Superior temporal gyrus (tissue), 1 donor: Measurements from ENCODE around the gene RBBP5.
A peak's percentile ranks its signal among the peaks of the same experiment; 100 is the strongest.

ENCODE experiments used
- DNase-seq: peaks from one replicate; pipeline ENCODE4 v3.0.0-alpha.2; 2016; ENCODE audit errors: extremely low spot score

RBBP5 gene

GRCh38 chr1:205074084-205074483 is 47.7 kb downstream of the RBBP5 start:
- DNase-seq, result no peak

DNA sequence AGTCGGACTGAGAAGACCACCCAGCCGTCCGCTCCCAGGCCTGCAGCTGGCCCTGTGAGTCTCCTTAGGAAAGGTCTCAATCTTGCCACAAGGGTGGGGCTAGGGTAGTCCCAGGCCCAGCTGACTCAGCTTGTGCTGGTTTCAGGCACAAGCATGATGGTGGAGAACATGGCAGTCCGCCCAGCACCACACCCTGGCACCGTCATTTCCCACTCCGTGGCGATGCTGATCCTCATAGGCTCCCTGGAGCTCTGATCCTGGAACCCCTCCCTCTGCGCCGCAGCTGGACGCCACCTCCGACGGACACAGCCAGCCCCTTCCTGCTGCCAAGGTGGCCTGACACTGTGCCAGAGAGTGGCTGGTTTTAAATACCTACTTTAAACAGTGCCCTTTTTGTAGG is 48.3 kb downstream of the RBBP5 start:
- DNase-seq, result no peak

DNA sequence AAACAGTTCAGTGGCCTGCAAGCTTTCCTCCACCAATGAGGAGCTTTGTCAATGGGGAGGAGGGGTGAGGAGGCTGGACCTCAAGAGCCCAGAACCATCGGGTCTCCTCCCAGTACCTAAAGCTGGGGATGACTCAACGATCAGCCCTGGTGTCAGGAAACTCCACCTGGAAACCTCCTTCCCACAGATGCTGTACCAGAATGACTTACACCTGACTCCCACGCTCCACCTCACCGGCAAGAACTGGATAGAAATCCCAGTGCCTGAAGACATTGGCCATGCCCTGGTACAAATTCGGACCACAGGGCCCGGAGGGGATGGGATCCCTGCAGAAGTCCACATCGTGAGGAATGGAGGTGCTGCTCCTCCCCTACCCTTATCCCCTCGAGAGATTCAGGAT is 48.9 kb downstream of the RBBP5 start:
- DNase-seq, result no peak

- DNase-seq, result no peak
These were observed 49.5 kb downstream of the RBBP5 start for GRCh38 chr1:205072286-205072685.

DNA sequence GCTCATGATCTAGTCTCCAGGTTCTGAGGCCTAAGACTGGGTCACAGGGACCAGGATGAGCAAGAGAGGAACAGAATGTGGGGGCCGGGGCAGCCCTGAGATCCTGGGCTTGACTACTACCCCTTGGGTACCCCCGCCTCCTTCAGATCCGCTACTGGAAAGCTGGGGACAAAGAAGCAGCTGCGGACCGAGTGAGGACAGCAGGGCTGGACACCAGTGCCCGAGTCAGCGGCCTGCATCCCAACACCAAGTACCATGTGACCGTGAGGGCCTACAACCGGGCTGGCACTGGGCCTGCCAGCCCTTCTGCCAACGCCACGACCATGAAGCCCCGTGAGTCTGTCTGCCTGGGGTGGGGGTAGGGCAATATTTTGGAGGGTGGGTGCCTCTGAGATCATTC is 50.0 kb downstream of the RBBP5 start:
- no peak for DNase-seq

DNA sequence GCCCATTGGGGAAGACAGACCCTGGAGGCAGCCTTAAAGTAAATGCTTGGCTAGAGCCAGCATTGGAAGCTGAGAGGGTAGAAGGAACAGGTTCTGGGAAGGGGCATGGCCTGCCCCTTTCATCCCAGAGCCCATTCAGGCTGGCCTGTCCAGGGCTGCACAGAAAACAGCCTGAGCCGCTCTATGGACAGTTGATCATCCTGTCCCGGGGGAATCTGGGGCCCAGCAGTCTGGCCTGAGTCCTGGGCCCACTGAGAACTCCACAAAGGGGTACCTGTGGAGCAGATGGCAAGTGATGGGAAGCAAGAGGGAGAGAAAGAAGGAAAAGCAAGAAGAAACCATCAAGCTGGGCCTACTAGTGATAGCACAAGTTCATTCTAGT is 50.8 kb downstream of the RBBP5 start:
- DNase-seq, result no peak

GRCh38 chr1:205069371-205070125 is 52.2 kb downstream of the RBBP5 start:
- no peak for DNase-seq

- no peak for DNase-seq
These were observed 53.2 kb downstream of the RBBP5 start for GRCh38 chr1:205068457-205069040.

DNA sequence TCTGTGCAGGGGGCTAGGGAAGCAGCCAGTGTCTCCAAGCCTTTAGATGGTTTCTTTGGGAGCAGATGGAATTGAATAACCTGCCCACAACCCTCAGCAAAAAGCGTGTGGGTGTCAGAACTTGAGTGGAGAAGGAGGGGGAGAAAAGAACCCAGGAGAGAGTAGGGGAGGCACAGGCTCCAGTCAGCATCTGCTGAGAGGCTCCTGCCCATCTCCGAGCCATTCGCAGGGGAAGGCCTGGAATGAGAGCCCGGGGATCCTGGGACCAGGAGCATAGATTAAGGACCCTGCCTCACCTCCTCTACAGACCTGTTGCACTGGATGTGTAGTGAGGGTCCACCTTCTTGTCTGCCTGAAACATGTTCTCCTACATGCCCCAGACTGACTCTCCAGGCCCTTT is 53.8 kb downstream of the RBBP5 start:
- no peak for DNase-seq

DNA sequence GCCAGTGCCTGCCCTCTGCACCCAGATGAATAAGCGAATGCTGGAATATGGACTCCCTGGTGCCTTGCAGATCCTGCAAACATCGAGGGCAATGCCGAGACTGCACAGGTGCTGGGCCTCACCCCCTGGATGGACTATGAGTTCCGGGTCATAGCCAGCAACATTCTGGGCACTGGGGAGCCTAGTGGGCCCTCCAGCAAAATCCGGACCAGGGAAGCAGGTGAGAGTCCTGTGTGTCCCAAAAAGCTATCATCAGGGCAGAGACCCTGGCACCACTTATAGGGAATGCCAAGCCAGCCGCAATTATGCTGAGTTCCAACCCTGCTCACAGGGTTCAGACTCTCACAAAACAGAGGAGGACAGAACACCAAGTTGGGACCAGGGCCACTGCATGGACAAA is 54.7 kb downstream of the RBBP5 start:
- DNase-seq, result no peak

- DNase-seq, result no peak
These were observed 55.5 kb downstream of the RBBP5 start for GRCh38 chr1:205066141-205066818.

GRCh38 chr1:205065666-205066065 is 56.1 kb downstream of the RBBP5 start:
- no peak for DNase-seq

DNA sequence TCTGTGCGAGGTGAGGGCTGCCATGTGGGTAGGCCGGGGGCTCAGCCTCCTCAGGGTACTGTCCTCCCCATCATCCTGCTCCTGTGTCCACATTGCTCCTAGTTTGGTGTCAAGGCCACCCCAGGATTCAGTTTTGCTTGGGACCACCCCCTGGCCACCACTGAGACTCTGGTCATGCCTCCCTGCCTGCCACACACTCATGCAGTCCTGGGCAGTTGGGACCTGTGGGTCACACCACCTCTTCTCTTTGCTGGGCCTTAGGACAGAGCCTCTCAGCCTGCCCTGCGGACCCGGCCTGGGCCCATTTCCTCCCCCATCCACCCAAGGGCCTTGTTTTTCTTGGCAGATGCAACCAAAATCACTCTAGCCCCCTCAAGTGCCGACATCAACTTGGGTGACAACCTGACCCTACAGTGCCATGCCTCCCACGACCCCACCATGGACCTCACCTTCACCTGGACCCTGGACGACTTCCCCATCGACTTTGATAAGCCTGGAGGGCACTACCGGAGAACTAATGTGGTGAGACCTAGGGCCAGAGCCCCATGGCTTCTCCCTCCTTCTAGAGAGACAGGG is 56.9 kb downstream of the RBBP5 start:
- no peak for DNase-seq

DNA sequence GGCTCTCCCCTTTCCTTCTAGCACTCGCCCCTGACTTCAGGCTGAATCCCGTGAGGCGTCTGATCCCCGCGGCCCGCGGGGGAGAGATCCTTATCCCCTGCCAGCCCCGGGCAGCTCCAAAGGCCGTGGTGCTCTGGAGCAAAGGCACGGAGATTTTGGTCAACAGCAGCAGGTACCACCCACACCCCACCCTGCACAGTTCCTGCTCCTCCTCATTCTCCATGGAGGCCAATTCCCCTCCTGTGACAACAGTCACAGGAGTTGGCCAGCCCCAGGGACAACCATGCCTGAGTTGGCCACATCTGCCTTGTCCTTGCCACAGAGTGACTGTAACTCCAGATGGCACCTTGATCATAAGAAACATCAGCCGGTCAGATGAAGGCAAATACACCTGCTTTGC is 57.5 kb downstream of the RBBP5 start:
- DNase-seq, result no peak

DNA sequence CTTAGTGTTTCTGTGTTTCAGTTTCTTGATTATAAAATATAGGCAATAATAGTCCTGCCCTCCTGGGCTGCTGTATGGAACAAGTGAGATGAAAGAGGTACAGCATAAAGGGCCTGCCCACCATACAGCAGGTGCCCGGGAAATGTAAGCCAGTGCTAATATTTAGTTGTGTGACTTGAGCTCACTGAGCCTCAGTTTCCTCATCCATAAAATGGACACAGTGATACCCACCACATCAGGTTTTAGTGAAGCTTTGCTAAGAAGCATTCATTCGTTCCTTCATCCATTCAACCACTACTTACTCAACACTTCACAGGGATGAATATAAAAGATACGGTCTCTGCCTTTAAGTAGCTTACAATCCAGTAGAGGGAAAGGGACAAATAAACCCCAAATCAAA is 58.9 kb downstream of the RBBP5 start:
- DNase-seq, result no peak

DNA sequence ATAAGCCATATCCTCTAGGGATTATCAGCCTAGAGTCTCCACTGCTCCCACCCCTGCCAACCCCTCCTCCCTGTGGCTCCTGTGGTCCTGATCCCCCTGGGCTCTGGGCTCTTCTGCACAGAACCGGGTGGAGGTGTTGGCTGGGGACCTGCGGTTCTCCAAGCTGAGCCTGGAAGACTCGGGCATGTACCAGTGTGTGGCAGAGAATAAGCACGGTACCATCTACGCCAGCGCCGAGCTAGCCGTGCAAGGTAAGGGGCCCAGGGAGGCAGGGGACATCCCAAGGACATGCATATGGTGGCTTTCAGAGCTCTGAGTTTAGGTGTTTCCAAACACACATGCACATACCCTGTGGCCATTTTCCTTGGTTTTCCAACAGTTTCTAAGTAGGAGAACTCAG is 59.5 kb downstream of the RBBP5 start:
- DNase-seq, result no peak

DNA sequence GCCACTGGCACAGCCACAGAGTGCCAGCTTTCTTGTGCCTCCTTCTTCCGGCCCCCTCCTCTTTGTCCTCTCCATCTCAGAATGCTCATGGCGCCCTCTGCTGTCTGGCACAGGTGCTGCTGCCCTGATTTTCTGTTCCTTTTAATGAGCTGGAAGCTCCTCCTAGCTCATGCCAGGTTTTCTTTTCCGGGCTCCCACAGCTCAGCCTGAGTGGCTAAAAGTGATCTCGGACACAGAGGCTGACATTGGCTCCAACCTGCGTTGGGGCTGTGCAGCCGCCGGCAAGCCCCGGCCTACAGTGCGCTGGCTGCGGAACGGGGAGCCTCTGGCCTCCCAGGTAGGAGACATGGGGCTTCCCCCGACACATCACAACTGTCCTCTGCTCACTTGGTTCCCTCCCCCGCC is 60.1 kb downstream of the RBBP5 start:
- DNase-seq, result peak; percentile 96

DNA sequence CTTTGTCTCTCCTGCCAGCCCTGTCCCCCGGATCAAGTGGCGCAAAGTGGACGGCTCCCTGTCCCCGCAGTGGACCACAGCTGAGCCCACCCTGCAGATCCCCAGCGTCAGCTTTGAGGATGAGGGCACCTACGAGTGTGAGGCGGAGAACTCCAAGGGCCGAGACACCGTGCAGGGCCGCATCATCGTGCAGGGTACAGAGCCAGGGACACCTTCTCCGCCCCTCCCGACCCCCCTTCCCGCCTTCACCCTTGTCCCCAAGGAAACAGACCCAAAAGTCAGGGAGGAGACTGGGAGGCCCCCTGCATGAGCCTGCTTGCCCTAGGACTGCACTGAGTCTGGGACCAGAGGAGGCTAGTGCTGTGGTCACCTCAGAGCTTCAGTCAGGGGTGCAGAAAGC is 60.6 kb downstream of the RBBP5 start:
- no peak for DNase-seq

DNA sequence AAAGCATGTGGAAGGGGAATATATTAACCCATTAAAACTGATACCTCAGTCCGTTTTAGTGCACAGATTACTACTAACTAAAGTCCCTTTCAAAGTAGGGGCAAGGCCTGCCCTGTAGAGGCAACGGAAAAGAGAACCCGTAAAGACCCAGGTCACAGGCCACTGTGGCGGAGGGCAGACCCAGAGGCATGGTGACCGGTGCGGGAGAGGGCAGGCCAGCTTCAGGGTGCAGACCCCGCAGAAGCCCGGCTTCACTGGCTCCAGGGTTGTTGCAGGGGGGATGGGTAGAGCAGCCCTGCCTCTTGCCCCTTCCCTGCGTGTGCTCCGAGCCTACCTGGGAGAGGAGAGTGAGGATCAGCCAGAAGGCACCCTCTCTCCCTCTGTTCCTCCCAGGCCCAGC is 61.0 kb downstream of the RBBP5 start:
- DNase-seq, result no peak

DNA sequence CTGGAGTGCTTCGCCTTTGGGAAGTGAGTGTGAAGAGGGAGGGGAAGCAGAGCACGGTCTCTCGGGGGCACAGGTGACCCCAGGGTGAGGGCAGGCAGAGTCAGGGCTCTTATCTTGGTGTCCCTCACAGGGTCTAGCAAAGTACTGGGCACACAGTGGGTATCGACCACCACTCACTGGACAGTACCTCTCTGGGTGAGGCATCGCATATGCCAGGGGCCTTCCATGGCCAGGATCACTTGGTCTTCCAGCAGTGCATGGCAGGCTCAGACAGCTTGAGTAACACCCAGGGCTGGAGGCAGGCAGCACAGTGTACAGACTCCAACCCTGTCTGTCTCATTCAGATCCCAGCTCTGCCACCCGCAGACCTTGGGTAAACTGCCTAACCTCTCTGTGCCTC is 62.1 kb downstream of the RBBP5 start:
- no peak for DNase-seq

GRCh38 chr1:205058853-205059252 is 62.9 kb downstream of the RBBP5 start:
- DNase-seq, result no peak

- DNase-seq, result no peak
These were observed 63.8 kb downstream of the RBBP5 start for GRCh38 chr1:205057808-205058575.
